Spleen (tissue), 7 donors: ENCODE measurements around the gene CCDC12.

Source experiments
- CTCF ChIP-seq, 11 experiments: fragments of 200-600 bp in 7 of 11; fragments of 450-650 bp in 4 of 11; sonication (generic) in 4 of 11; IDR thresholded peaks in 8 of 11; conservative IDR thresholded peaks in 3 of 11; 1 replicate in 7 of 11; 2 replicates in 4 of 11; pipeline versions ENCODE4 v1.4.0 to v1.8.0; 2016 to 2021; ENCODE audit warnings: antibody characterized with exemption in 11 of 11, inconsistent platforms in 4 of 11, mild to moderate bottlenecking in 1 of 11
- POLR2A ChIP-seq, 3 donors: fragments of 450-650 bp; IDR thresholded peaks; one replicate each; pipeline ENCODE4 v1.5.1; 2017; ENCODE audit warnings: antibody characterized with exemption in 3 of 3, mild to moderate bottlenecking in 1 of 3
- POLR2AphosphoS5 ChIP-seq, 3 donors: sonication (generic); formaldehyde crosslinking; IDR thresholded peaks; one replicate each; pipeline ENCODE4 v1.5.1; 2017; ENCODE audit warnings: antibody characterized with exemption in 3 of 3
- donor health status: DM: no; HTN: no; CAD: no; lungs with moderate emphysema.
- donor health status: DM: no; HTN: no; CAD: no.
- donor health status: DM: no; HTN: no; CAD: no.

- TF ChIP-seq CTCF (IDR thresholded peaks at IDR 0.05 in 8 of 11, conservative IDR thresholded peaks at IDR 0.05 in 3 of 11) (no peak), POLR2A (IDR thresholded peaks at IDR 0.05) (no peak), POLR2AphosphoS5 (IDR thresholded peaks at IDR 0.05) (peak in 2 of 3 donors; percentile 39 to 49)
Observed at GRCh38 chr3:46934498-46935167, 41.9 kb downstream of the CCDC12 start.
